GM12801 (cell line): ENCODE data around the gene REV3L.

ENCODE experiments used
- TF ChIP-seq, protein P1 (sequence below): IDR thresholded peaks from one replicate; pipeline ENCODE4 v1.5.1; 2011; ENCODE audit warnings: control low read depth; ENCODE audit not compliant: insufficient read length; ENCODE audit errors: extremely low read depth

Gene REV3L

DNA sequence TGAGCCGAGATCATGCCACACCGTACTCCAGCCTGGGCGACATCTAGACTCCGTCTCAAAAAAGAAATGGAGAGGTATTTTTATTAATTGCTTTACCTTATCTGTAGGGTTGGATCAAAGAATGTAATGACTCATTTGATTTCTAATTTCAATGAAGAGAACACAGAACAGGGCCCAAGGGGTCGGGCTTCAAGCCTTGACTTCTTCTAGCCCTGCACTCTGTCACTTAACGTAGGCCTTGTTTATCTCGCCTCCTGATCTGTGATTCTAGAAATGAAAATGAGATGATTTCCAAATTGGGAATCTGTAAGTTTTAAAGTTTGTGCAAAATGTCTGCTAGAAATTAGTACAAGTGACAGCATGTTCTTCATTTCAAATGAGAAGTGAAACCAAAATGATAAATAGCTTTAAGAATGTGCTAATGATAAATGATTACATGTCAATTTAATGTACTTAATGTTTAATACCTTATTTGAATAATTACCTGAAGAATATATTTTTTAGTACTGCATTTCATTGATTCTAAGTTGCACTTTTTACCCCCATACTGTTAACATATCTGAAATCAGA, 215.2 kb downstream of the REV3L start:
- TF ChIP-seq, protein P1, sequence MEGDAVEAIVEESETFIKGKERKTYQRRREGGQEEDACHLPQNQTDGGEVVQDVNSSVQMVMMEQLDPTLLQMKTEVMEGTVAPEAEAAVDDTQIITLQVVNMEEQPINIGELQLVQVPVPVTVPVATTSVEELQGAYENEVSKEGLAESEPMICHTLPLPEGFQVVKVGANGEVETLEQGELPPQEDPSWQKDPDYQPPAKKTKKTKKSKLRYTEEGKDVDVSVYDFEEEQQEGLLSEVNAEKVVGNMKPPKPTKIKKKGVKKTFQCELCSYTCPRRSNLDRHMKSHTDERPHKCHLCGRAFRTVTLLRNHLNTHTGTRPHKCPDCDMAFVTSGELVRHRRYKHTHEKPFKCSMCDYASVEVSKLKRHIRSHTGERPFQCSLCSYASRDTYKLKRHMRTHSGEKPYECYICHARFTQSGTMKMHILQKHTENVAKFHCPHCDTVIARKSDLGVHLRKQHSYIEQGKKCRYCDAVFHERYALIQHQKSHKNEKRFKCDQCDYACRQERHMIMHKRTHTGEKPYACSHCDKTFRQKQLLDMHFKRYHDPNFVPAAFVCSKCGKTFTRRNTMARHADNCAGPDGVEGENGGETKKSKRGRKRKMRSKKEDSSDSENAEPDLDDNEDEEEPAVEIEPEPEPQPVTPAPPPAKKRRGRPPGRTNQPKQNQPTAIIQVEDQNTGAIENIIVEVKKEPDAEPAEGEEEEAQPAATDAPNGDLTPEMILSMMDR, result no peak

DNA sequence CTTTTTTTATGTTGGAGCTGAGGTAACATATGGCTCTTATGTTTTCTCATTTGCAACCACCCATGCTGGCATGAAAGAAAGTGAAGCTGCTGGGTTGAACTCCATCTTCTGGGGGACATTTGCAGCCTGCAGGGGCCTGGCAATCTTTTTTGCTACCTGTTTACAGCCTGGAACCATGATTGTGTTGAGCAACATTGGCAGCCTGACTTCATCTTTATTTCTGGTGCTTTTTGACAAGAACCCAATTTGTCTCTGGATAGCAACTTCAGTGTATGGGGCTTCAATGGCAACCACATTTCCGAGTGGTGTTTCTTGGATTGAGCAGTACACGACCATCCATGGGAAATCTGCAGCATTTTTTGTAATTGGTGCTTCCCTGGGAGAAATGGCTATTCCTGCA, 216.7 kb downstream of the REV3L start:
- TF ChIP-seq, protein P1, result no peak

DNA sequence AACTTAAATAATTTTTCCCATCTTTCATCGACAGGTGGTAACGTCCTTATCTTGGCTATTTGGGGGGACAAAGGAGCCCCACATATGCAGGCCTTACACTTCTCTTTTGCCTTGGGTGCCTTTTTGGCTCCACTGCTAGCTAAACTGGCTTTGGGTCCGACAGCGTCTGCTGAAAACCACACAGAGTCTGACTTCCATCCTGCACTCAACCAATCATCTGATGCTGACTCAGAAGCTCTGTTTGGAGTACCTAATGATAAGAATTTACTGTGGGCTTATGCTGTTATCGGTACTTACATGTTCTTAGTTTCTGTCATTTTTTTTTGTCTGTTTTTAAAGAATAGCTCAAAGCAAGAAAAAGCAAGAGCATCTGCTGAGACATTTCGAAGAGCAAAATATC, 217.2 kb downstream of the REV3L start:
- TF ChIP-seq, protein P1, result no peak

DNA sequence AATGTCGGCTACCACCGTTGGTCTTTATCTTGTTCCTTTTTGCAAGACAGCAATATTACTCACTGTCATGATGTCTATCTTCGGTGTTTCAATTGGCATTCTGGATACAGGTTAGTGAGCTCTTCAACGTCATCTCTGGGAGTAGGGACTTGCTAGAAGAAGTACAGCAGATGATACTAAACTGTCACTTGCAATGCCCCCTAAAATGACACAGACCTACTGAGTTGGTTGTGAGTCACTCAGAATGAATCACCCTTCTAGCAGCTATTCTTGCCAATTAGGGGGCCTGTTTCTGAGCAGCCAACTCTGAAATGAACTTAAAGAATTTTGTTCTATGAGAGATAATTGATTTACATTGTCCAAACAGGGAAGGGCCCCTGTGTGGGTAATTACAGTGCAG, 219.2 kb downstream of the REV3L start:
- TF ChIP-seq, protein P1, result no peak

DNA sequence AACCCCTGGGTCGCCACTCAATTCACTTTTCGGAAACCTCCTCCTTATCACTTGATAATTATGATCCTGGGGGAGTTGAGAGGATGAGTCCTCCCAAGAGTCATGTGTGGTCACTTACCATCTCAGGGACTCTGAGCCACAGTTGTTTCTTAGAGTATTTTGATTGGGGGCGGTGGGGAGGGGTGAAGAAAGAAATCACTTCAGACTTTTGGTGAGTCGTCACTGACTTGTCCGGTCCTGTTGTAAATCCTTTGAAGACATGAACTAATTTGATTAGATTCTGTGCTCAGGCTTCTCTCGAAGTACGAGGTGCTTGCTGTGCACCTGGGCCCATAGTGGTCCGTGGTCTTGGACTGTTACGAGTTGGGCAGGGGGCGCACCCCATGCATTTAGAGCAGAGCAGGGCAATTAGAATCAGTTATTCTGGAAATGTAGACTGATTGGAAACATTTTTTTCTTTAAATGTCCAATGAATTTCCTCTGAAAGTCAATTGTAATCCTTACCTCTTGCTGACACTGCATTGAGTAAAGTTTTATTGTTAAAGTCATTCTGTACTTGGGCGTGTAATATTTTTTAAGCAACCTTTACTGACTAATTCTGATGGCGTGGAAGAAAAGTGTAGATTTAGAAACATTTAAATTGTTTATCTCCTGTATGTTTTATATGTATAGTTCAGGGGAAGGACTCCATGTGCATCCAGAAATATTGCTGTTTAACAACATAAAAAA, 222.3 kb downstream of the REV3L start:
- TF ChIP-seq, protein P1, result no peak

DNA sequence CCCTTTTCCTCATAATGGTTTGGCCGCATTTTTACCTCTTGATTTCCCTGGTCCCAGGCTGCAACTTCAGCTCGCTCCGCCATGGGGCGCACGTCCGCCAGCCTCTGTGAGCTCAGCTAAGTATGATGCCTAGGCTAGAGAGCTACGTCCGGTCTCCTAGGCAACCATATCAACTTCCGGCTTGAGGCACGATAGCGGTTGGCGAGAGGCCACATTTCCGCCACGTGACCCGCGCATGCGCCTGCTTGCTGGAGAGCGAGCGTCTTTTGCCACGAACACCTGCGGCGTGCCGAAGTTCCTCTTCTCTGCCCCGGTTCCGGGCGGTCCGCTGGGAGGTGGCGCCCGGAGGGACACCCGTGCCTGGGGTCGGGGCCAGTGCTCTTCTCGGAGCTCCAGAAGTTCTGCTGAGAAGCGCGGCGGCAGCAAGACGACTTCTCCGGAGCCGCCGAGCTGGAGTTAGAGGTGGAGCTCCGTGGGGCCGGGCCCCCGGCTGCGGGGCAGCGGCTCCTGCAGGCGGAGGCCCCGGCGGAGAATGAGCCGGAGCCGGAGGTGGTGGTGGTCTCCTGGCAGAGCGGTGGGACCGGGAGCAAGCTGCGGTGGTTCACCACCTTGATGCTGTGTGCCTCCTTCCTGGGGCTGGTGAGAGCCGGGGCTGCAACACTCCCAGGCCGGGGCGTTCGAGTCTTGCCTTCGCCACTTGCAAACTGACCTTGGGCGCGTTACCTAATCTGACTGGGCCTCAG, 223.8 kb downstream of the REV3L start:
- TF ChIP-seq, protein P1, result peak; percentile 60

DNA sequence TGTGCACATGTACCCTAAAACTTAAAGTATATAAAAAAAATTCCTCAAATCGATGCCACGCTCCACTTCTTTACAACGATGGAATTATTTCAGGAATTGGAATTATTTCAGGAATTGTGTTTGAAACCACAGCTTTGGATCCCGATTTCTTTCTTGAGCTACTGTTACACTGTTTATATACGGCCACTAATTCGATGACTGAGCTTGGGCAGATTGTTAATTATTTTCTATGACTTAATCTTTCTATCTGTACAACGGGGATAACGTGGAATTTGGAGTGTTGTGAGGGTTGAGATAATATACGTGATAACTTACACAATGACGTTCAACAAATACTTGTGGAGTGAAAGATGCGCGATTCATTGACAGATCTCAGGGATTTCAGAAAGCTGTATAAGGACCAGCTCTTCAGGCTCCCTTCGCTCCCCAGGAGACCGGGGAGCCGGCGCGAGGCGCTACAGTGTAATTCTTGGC, 224.4 kb downstream of the REV3L start:
- TF ChIP-seq, protein P1, result no peak
